Hindlimb muscle (tissue), 1 donor: ENCODE data around the gene CEP85L. TPM values are rescaled to one million over a fixed set of nuclear protein-coding genes. Genes with fewer than 3 reads are reported as not detected.
"Not testable (repeated sequence)": the region's sequence is repeated elsewhere in the genome, so short reads cannot be mapped to it uniquely, and the experiment has no call there.

ENCODE experiments used
- DNase-seq: peaks from one replicate; pipeline ENCODE4 v3.0.0-alpha.2; 2013
- polyA plus RNA-seq: library from polyadenylated mRNA; unstranded; fragments of 120-200 nt; gene quantifications from one replicate; pipeline ENCODE4 v1.2.1, GENCODE V29; 2013; ENCODE audit not compliant: insufficient read length

Gene CEP85L
- polyA plus RNA-seq, 1 donor = 20.0 TPM

GRCh38 chr6:118489990-118490389 lies 161.4 kb downstream of the CEP85L start:
- DNase-seq = no peak

DNA sequence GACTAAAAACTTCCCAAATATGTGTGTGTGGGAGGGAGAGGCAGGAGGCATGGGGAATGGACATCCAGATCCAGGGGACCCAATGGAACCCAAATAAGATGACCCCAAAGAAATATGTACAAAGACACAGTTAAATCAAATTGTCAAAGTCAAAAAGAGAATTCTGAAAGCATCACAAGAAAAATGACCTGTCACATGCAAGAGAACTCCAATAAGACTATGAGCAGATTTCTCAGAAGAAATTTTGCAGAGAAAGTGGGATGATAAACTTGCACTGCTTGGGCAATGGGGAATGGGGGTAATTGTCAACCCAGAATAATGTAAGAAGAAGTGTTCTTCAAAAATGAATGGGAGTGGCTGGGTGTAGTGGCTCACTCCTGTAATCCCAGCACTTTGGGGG lies 162.8 kb downstream of the CEP85L start:
- DNase-seq = no peak

DNA sequence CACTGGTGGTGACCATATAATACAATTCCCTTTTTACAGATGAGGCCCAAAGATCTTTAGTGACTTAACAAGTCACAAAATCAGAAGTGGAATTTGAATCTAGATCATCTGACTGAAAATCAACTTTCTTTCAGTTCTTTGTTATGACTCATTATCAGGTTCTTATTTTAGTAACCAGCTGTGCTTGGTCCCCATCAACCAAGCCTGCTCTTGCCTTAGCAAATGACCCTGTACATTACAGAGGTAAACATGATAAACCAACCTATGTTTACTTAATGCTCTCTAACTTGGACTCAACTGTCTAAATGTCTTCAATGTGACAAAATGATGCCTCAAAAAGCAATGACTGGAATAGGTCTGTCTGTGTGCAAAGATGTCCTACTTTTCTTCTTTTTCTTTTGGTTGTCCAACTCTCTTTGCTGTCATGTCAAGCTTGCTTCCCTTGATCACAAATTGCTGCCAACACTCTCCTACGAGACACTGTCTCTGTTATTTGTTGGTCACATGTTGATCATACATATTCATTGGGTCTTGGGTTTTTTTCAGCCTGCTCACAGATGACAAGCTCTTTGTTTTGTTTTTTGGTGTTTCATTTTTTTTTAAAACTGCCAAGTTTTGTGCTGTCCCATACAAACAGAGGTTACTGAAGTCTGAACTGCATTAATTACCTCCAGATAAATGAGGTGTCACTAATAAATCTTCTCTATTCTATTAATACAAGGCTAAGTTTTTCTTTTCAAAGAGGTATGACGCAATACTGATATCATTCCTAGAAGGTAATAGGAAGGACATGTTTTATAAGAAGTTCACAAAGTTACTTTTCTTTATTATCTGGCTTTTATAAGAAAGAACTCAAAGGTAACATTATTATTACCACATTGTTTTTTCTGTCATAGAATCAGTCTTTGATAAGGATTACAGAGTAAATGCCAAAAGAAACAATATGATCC lies 165.5 kb downstream of the CEP85L start:
- no peak for DNase-seq

GRCh38 chr6:118476551-118476950 lies 174.8 kb downstream of the CEP85L start:
- no peak for DNase-seq

- no peak for DNase-seq
These were observed 178.1 kb downstream of the CEP85L start for GRCh38 chr6:118473266-118473665.

GRCh38 chr6:118469468-118469867 lies 181.9 kb downstream of the CEP85L start:
- DNase-seq = no peak

GRCh38 chr6:118468682-118469465 lies 182.5 kb downstream of the CEP85L start:
- DNase-seq = no peak

- no peak for DNase-seq
These were observed 184.2 kb downstream of the CEP85L start for GRCh38 chr6:118467181-118467580.

DNA sequence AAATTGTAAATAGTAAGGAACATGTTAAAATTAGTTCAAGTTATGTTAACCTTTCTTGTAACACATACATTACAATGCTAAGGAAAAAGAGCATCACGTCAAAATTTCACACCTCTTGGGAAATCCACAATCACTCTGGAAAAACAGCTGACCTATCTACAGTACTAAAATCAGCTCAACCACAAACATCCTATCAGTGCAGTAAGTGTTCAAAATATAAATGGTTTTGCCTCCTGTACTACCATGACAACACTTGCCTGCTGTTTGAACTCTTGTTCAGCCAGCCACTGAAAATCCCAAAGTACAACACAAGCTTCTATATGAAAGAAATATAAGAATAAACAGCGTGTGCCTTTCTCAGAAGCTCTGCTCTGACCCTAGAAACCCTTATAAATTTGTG lies 186.8 kb downstream of the CEP85L start:
- no peak for DNase-seq

DNA sequence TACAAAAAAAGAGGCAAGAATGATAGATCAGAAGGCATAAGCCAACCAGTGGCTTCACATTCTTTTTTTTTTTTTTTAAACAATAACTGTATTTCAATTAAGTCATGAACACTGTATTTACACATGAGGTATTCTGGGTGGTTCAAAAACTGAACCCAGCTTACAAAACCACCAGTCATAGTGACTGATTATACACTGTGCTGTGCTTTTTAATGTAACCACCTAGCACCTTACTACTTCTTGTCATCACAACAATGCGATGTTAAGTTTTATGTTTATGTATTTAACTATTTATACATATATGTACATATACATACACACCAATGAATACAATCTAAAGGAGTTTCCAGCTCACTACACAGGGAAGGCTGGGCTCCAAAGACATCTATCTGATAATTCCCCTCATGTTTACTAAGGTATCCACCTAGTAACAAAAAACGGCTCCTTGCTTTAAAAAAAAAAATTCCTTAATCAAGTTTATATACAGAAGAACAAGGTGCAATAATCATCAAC lies 190.4 kb downstream of the CEP85L start:
- DNase-seq = no peak

DNA sequence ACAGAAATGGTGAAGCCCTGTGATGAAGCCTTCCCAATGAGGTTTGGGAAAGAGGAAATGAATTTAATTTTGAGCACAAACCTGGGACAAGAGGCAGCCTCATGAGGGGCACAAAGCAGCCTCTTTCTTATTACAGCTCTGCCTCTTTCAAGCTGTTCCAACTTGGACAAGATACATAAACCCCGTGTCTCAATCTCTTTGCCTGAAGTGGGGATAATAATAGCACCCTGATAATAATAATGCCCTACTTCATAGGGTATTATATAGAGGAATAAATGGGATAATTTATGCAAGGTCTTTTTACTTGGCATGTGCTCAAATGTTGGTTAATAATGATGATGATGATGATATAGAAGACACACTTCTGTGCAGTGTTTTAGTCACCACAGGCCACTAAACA lies 194.4 kb downstream of the CEP85L start:
- no peak for DNase-seq

- DNase-seq = no peak
These were observed 199.6 kb downstream of the CEP85L start for GRCh38 chr6:118451839-118452238.

- no peak for DNase-seq
These were observed 206.6 kb downstream of the CEP85L start for GRCh38 chr6:118444796-118445195.

GRCh38 chr6:118436482-118436881 lies 214.9 kb downstream of the CEP85L start:
- no peak for DNase-seq

GRCh38 chr6:118434147-118434546 lies 217.2 kb downstream of the CEP85L start:
- DNase-seq = not testable (repeated sequence)

- not testable (repeated sequence) for DNase-seq
These were observed 230.1 kb downstream of the CEP85L start for GRCh38 chr6:118421312-118421711.

GRCh38 chr6:118419448-118420394 lies 231.7 kb downstream of the CEP85L start:
- DNase-seq = no peak

Other genes with a start within 250 kb of the CEP85L start
- gene PLN, start 103.3 kb downstream of the CEP85L start, polyA plus RNA-seq = 4.4 TPM
- 17.6 TPM for gene ASF1A, start 242.6 kb upstream of the CEP85L start, polyA plus RNA-seq